Measurements from ENCODE around the gene SIGLEC8.
"Not testable (repeated sequence)": the region's sequence is repeated elsewhere in the genome, so short reads cannot be mapped to it uniquely, and the experiment has no call there.

Gene SIGLEC8

GRCh38 chr19:51472607-51473006 is 14.4 kb upstream of the SIGLEC8 start:
- 34% methylated on average over 2 of the region's 4 CpGs; no CpG with 5 or more reads in 1 of the 2 experiments for WGBS, 2 experiments (ENCODE audit: insufficient coverage in 2 of 2)
- no peak overlapping the region for H3K27ac ChIP-seq (ENCODE audit: low read depth, low read length, severe bottlenecking)
- H3K9me3 ChIP-seq (ENCODE audit: control insufficient read depth, low read length): no peaks in the 10 kb centered on the region
- H3K4me1 ChIP-seq (ENCODE audit: control insufficient read depth, insufficient read depth, low read length, poor library complexity, severe bottlenecking): peaks cover 5% of the 10 kb centered on the region
- no peaks in the 10 kb centered on the region for H3K36me3 ChIP-seq (ENCODE audit: control insufficient read depth, insufficient read depth, low read length)
- H3K4me3 ChIP-seq (ENCODE audit: extremely low read depth, insufficient read depth, low read length, poor library complexity, severe bottlenecking): no peak overlapping the region

GRCh38 chr19:51471527-51471926 is 13.3 kb upstream of the SIGLEC8 start:
- Histone ChIP-seq H3K9me3 (ENCODE audit: control insufficient read depth, low read length) (no peaks in the 10 kb centered on the region), H3K36me3 (ENCODE audit: control insufficient read depth, insufficient read depth, low read length) (no peaks in the 10 kb centered on the region), H3K4me1 (ENCODE audit: control insufficient read depth, insufficient read depth, low read length, poor library complexity, severe bottlenecking) (peaks cover 5% of the 10 kb centered on the region), H3K27ac (ENCODE audit: low read depth, low read length, severe bottlenecking) (no peak overlapping the region), H3K4me3 (ENCODE audit: extremely low read depth, insufficient read depth, low read length, poor library complexity, severe bottlenecking) (no peak overlapping the region)
- WGBS, 2 experiments (ENCODE audit: insufficient coverage in 2 of 2): no CpG with 5 or more reads among the region's 1 CpG

- no peaks in the 10 kb centered on the region for H3K9me3 ChIP-seq (ENCODE audit: control insufficient read depth, low read length)
- no peaks in the 10 kb centered on the region for H3K36me3 ChIP-seq (ENCODE audit: control insufficient read depth, insufficient read depth, low read length)
- H3K4me3 ChIP-seq (ENCODE audit: extremely low read depth, insufficient read depth, low read length, poor library complexity, severe bottlenecking): no peak overlapping the region
- WGBS, 2 experiments (ENCODE audit: insufficient coverage in 2 of 2): 85 to 92% methylated on average over 8 of the region's 9 CpGs
- no peak overlapping the region for H3K27ac ChIP-seq (ENCODE audit: low read depth, low read length, severe bottlenecking)
- peaks cover 5% of the 10 kb centered on the region for H3K4me1 ChIP-seq (ENCODE audit: control insufficient read depth, insufficient read depth, low read length, poor library complexity, severe bottlenecking)
Observed at GRCh38 chr19:51470966-51471365, 12.7 kb upstream of the SIGLEC8 start.

GRCh38 chr19:51469629-51470028 is 11.4 kb upstream of the SIGLEC8 start:
- H3K36me3 ChIP-seq (ENCODE audit: control insufficient read depth, insufficient read depth, low read length): no peaks in the 10 kb centered on the region
- peaks cover 5% of the 10 kb centered on the region for H3K4me1 ChIP-seq (ENCODE audit: control insufficient read depth, insufficient read depth, low read length, poor library complexity, severe bottlenecking)
- no peak overlapping the region for H3K4me3 ChIP-seq (ENCODE audit: extremely low read depth, insufficient read depth, low read length, poor library complexity, severe bottlenecking)
- no peaks in the 10 kb centered on the region for H3K9me3 ChIP-seq (ENCODE audit: control insufficient read depth, low read length)
- no peak overlapping the region for H3K27ac ChIP-seq (ENCODE audit: low read depth, low read length, severe bottlenecking)
- 80% methylated on average over 1 of the region's 1 CpG for WGBS, 2 experiments (ENCODE audit: insufficient coverage in 2 of 2)

- H3K27ac ChIP-seq (ENCODE audit: low read depth, low read length, severe bottlenecking): no peak overlapping the region
- H3K4me1 ChIP-seq (ENCODE audit: control insufficient read depth, insufficient read depth, low read length, poor library complexity, severe bottlenecking): peaks cover 5% of the 10 kb centered on the region
- H3K36me3 ChIP-seq (ENCODE audit: control insufficient read depth, insufficient read depth, low read length): no peaks in the 10 kb centered on the region
- no peaks in the 10 kb centered on the region for H3K9me3 ChIP-seq (ENCODE audit: control insufficient read depth, low read length)
- no peak overlapping the region for H3K4me3 ChIP-seq (ENCODE audit: extremely low read depth, insufficient read depth, low read length, poor library complexity, severe bottlenecking)
- 20 to 50% methylated on average over 1 to 3 of the region's 4 CpGs for WGBS, 2 experiments (ENCODE audit: insufficient coverage in 2 of 2)
Observed at GRCh38 chr19:51469162-51469561, 10.9 kb upstream of the SIGLEC8 start.

- H3K4me1 ChIP-seq (ENCODE audit: control insufficient read depth, insufficient read depth, low read length, poor library complexity, severe bottlenecking): peaks cover 5% of the 10 kb centered on the region
- H3K27ac ChIP-seq (ENCODE audit: low read depth, low read length, severe bottlenecking): no peak overlapping the region
- H3K36me3 ChIP-seq (ENCODE audit: control insufficient read depth, insufficient read depth, low read length): no peaks in the 10 kb centered on the region
- H3K4me3 ChIP-seq (ENCODE audit: extremely low read depth, insufficient read depth, low read length, poor library complexity, severe bottlenecking): no peak overlapping the region
- 83 to 88% methylated on average over 1 to 2 of the region's 2 CpGs for WGBS, 2 experiments (ENCODE audit: insufficient coverage in 2 of 2)
- no peaks in the 10 kb centered on the region for H3K9me3 ChIP-seq (ENCODE audit: control insufficient read depth, low read length)
Observed at GRCh38 chr19:51468545-51468920, 10.3 kb upstream of the SIGLEC8 start.

GRCh38 chr19:51467864-51468544 is 9.8 kb upstream of the SIGLEC8 start:
- H3K4me3 ChIP-seq (ENCODE audit: extremely low read depth, insufficient read depth, low read length, poor library complexity, severe bottlenecking): no peak overlapping the region
- H3K9me3 ChIP-seq (ENCODE audit: control insufficient read depth, low read length): no peaks in the 10 kb centered on the region
- H3K4me1 ChIP-seq (ENCODE audit: control insufficient read depth, insufficient read depth, low read length, poor library complexity, severe bottlenecking): peaks cover 5% of the 10 kb centered on the region
- 78 to 80% methylated on average over 1 of the region's 4 CpGs for WGBS, 2 experiments (ENCODE audit: insufficient coverage in 2 of 2)
- no peak overlapping the region for H3K27ac ChIP-seq (ENCODE audit: low read depth, low read length, severe bottlenecking)
- no peaks in the 10 kb centered on the region for H3K36me3 ChIP-seq (ENCODE audit: control insufficient read depth, insufficient read depth, low read length)

GRCh38 chr19:51466723-51467122 is 8.5 kb upstream of the SIGLEC8 start:
- Histone ChIP-seq H3K27ac (ENCODE audit: low read depth, low read length, severe bottlenecking) (no peak overlapping the region), H3K36me3 (ENCODE audit: control insufficient read depth, insufficient read depth, low read length) (no peaks in the 10 kb centered on the region), H3K9me3 (ENCODE audit: control insufficient read depth, low read length) (no peaks in the 10 kb centered on the region), H3K4me3 (ENCODE audit: extremely low read depth, insufficient read depth, low read length, poor library complexity, severe bottlenecking) (no peak overlapping the region), H3K4me1 (ENCODE audit: control insufficient read depth, insufficient read depth, low read length, poor library complexity, severe bottlenecking) (peaks cover 5% of the 10 kb centered on the region)
- WGBS, 2 experiments (ENCODE audit: insufficient coverage in 2 of 2): no CpG with 5 or more reads among the region's 3 CpGs

- WGBS, 2 experiments (ENCODE audit: insufficient coverage in 2 of 2): 38 to 45% methylated on average over 7 to 9 of the region's 33 CpGs
- not testable (repeated sequence) for H3K27ac ChIP-seq (ENCODE audit: low read depth, low read length, severe bottlenecking); H3K4me3 ChIP-seq (ENCODE audit: extremely low read depth, insufficient read depth, low read length, poor library complexity, severe bottlenecking); H3K9me3 ChIP-seq (ENCODE audit: control insufficient read depth, low read length); H3K36me3 ChIP-seq (ENCODE audit: control insufficient read depth, insufficient read depth, low read length); H3K4me1 ChIP-seq (ENCODE audit: control insufficient read depth, insufficient read depth, low read length, poor library complexity, severe bottlenecking)
Observed at GRCh38 chr19:51463976-51464581, 5.8 kb upstream of the SIGLEC8 start.

- Histone ChIP-seq H3K4me1 (ENCODE audit: control insufficient read depth, insufficient read depth, low read length, poor library complexity, severe bottlenecking) (no peaks in the 10 kb centered on the region), H3K27ac (ENCODE audit: low read depth, low read length, severe bottlenecking) (no peak overlapping the region), H3K9me3 (ENCODE audit: control insufficient read depth, low read length) (no peaks in the 10 kb centered on the region), H3K4me3 (ENCODE audit: extremely low read depth, insufficient read depth, low read length, poor library complexity, severe bottlenecking) (no peak overlapping the region), H3K36me3 (ENCODE audit: control insufficient read depth, insufficient read depth, low read length) (no peaks in the 10 kb centered on the region)
- 87 to 94% methylated on average over 10 of the region's 10 CpGs for WGBS, 2 experiments (ENCODE audit: insufficient coverage in 2 of 2)
Observed at GRCh38 chr19:51462681-51463080, 4.4 kb upstream of the SIGLEC8 start.

- Histone ChIP-seq H3K4me3 (ENCODE audit: extremely low read depth, insufficient read depth, low read length, poor library complexity, severe bottlenecking) (no peak overlapping the region), H3K27ac (ENCODE audit: low read depth, low read length, severe bottlenecking) (no peak overlapping the region), H3K36me3 (ENCODE audit: control insufficient read depth, insufficient read depth, low read length) (no peaks in the 10 kb centered on the region), H3K9me3 (ENCODE audit: control insufficient read depth, low read length) (no peaks in the 10 kb centered on the region), H3K4me1 (ENCODE audit: control insufficient read depth, insufficient read depth, low read length, poor library complexity, severe bottlenecking) (no peaks in the 10 kb centered on the region)
- WGBS, 2 experiments (ENCODE audit: insufficient coverage in 2 of 2): 84 to 86% methylated on average over 2 to 5 of the region's 7 CpGs
Observed at GRCh38 chr19:51462276-51462675, 4.0 kb upstream of the SIGLEC8 start.

Data from mesodermal cell (in vitro differentiated cells).